ENCODE results near the gene IQGAP2. TPM values are rescaled to one million over a fixed set of nuclear protein-coding genes. Genes with fewer than 3 reads are reported as not detected.
"Not testable (repeated sequence)": the region's sequence is repeated elsewhere in the genome, so short reads cannot be mapped to it uniquely, and the experiment has no call there.

The IQGAP2 gene
- total RNA-seq, 1 donor from 2014 or later: 14.2 TPM

- no peak for DNase-seq (ENCODE audit: low read depth, low spot score)
- peaks cover 5% of the 10 kb centered on the region for H3K4me1 Mint-ChIP-seq
- TF ChIP-seq, protein P1, sequence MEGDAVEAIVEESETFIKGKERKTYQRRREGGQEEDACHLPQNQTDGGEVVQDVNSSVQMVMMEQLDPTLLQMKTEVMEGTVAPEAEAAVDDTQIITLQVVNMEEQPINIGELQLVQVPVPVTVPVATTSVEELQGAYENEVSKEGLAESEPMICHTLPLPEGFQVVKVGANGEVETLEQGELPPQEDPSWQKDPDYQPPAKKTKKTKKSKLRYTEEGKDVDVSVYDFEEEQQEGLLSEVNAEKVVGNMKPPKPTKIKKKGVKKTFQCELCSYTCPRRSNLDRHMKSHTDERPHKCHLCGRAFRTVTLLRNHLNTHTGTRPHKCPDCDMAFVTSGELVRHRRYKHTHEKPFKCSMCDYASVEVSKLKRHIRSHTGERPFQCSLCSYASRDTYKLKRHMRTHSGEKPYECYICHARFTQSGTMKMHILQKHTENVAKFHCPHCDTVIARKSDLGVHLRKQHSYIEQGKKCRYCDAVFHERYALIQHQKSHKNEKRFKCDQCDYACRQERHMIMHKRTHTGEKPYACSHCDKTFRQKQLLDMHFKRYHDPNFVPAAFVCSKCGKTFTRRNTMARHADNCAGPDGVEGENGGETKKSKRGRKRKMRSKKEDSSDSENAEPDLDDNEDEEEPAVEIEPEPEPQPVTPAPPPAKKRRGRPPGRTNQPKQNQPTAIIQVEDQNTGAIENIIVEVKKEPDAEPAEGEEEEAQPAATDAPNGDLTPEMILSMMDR (conservative IDR thresholded peaks at IDR 0.05): no peak
- H3K9me3 Mint-ChIP-seq: no peaks in the 10 kb centered on the region
- no peaks in the 10 kb centered on the region for H3K27me3 Mint-ChIP-seq (ENCODE audit: low read depth)
- no peak overlapping the region for H3K4me3 Mint-ChIP-seq
- no peak overlapping the region for H3K27ac Mint-ChIP-seq (ENCODE audit: unreplicated experiment)
- no peaks in the 10 kb centered on the region for H3K36me3 Mint-ChIP-seq (ENCODE audit: low read depth)
Measured at GRCh38 chr5:76504901-76505564, 101.9 kb downstream of the IQGAP2 start.

DNA sequence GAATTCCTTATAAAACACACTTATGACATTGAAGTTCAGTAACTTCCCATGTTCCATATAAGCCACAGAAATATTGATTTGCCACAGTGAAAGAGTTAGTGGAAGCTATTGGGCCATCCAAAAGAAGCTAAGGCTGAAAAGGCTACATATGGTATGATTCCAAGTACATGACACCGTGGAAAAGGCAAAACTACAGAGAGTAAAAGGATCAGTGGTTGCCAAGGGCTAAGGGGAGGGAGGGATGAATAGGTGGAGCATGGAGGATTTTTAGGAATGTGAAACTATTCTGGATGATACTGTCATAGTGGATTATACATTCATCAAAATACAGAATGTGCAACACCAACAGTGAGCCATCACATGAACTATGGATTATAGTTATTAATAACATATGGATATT is 110.4 kb downstream of the IQGAP2 start:
- no peak overlapping the region for H3K4me3 Mint-ChIP-seq
- DNase-seq (ENCODE audit: low read depth, low spot score): no peak
- H3K9me3 Mint-ChIP-seq: peaks cover 2% of the 10 kb centered on the region
- H3K27ac Mint-ChIP-seq (ENCODE audit: unreplicated experiment): no peak overlapping the region
- H3K4me1 Mint-ChIP-seq: no peaks in the 10 kb centered on the region
- H3K27me3 Mint-ChIP-seq (ENCODE audit: low read depth): no peaks in the 10 kb centered on the region
- TF ChIP-seq, protein P1 (conservative IDR thresholded peaks at IDR 0.05): no peak
- H3K36me3 Mint-ChIP-seq (ENCODE audit: low read depth): no peaks in the 10 kb centered on the region

DNA sequence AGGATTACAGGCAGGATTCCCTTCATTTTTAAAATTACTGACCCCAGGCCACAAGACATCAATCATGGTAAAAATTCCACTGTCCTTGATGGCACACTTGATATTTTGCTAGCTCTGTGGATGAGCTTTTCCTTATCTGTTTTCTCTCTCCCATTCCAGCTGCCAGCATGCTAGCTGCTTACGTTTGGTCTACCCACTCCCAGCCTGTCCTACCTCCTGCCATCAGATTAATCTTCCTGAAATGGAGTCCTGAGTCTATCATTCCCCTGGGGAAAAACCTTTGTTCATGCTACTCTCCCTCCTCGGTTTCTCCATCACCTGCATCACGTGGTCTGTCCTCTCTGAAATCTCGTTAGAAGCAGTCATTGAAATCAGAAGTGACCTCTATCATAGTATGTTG is 111.2 kb downstream of the IQGAP2 start:
- Mint-ChIP-seq H3K9me3 (peaks cover 6% of the 10 kb centered on the region), H3K27ac (ENCODE audit: unreplicated experiment) (no peak overlapping the region), H3K4me1 (no peaks in the 10 kb centered on the region), H3K4me3 (no peak overlapping the region), H3K27me3 (ENCODE audit: low read depth) (no peaks in the 10 kb centered on the region), H3K36me3 (ENCODE audit: low read depth) (no peaks in the 10 kb centered on the region)
- TF ChIP-seq, protein P1 (conservative IDR thresholded peaks at IDR 0.05): no peak
- DNase-seq (ENCODE audit: low read depth, low spot score): no peak

DNA sequence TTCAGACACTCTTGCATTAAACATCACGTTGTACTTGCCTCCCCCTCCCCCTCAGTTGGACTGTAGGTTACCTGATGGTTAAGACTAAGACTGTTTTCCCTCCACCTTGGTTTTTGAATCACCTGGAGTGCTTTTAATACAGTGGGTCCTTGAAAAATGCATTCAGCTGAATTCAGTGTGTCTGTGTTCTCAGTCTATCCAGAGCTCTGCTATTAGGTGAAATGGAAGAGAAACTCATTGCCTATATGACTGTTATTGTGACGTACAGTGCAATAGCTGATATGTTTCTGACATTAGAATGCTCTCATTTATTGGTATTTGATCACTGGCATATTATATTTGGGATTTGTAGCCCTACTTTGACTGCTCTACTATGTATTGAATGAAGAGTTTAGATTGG is 111.6 kb downstream of the IQGAP2 start:
- Mint-ChIP-seq H3K27me3 (ENCODE audit: low read depth) (no peaks in the 10 kb centered on the region), H3K9me3 (peaks cover 7% of the 10 kb centered on the region), H3K36me3 (ENCODE audit: low read depth) (no peaks in the 10 kb centered on the region), H3K4me3 (no peak overlapping the region), H3K27ac (ENCODE audit: unreplicated experiment) (no peak overlapping the region), H3K4me1 (no peaks in the 10 kb centered on the region)
- TF ChIP-seq, protein P1 (conservative IDR thresholded peaks at IDR 0.05): no peak
- DNase-seq (ENCODE audit: low read depth, low spot score): no peak

GRCh38 chr5:76517334-76517733 is 114.2 kb downstream of the IQGAP2 start:
- TF ChIP-seq, protein P1 (conservative IDR thresholded peaks at IDR 0.05): no peak

GRCh38 chr5:76518246-76518645 is 115.2 kb downstream of the IQGAP2 start:
- not testable (repeated sequence) for H3K9me3 Mint-ChIP-seq; H3K27ac Mint-ChIP-seq (ENCODE audit: unreplicated experiment); H3K4me1 Mint-ChIP-seq; H3K4me3 Mint-ChIP-seq; DNase-seq (ENCODE audit: low read depth, low spot score); H3K36me3 Mint-ChIP-seq (ENCODE audit: low read depth); H3K27me3 Mint-ChIP-seq (ENCODE audit: low read depth)

More at GRCh38 chr5:76517334-76517733, 114.2 kb downstream of the IQGAP2 start:
- peaks cover 7% of the 10 kb centered on the region for H3K9me3 Mint-ChIP-seq
- no peaks in the 10 kb centered on the region for H3K36me3 Mint-ChIP-seq (ENCODE audit: low read depth)
- no peaks in the 10 kb centered on the region for H3K27me3 Mint-ChIP-seq (ENCODE audit: low read depth)
- DNase-seq (ENCODE audit: low read depth, low spot score): no peak
- no peaks in the 10 kb centered on the region for H3K4me1 Mint-ChIP-seq
- H3K4me3 Mint-ChIP-seq: no peak overlapping the region
- no peak overlapping the region for H3K27ac Mint-ChIP-seq (ENCODE audit: unreplicated experiment)

Measured in neural crest cell (in vitro differentiated cells).